Mucosa of stomach (tissue), 1 donor: Measurements from ENCODE around the gene PACS2.
"Not testable (repeated sequence)": the region's sequence is repeated elsewhere in the genome, so short reads cannot be mapped to it uniquely, and the experiment has no call there.

Source experiments
- H3K27me3 ChIP-seq: one replicate; pipeline ENCODE4 v1.7.0; 2013; ENCODE audit warnings: mild to moderate bottlenecking, low read length; ENCODE audit not compliant: control insufficient read depth, insufficient read depth
- H3K36me3 ChIP-seq: one replicate; pipeline ENCODE4 v1.7.0; 2013; ENCODE audit warnings: low read length; ENCODE audit not compliant: control insufficient read depth, insufficient read depth
- H3K4me1 ChIP-seq: one replicate; pipeline ENCODE4 v1.7.0; 2013; ENCODE audit warnings: mild to moderate bottlenecking, low read length; ENCODE audit not compliant: control insufficient read depth, insufficient read depth
- H3K4me3 ChIP-seq: one replicate; pipeline ENCODE4 v1.7.0; 2013; ENCODE audit warnings: low read length
- H3K9ac ChIP-seq: one replicate; pipeline ENCODE4 v1.7.0; 2013; ENCODE audit warnings: mild to moderate bottlenecking, low read length, moderate library complexity
- H3K9me3 ChIP-seq: one replicate; pipeline ENCODE4 v1.7.0; 2013; ENCODE audit warnings: mild to moderate bottlenecking, low read length, moderate library complexity; ENCODE audit not compliant: control insufficient read depth
- donor health status: Pancreatic carcinoma.

The PACS2 gene

DNA sequence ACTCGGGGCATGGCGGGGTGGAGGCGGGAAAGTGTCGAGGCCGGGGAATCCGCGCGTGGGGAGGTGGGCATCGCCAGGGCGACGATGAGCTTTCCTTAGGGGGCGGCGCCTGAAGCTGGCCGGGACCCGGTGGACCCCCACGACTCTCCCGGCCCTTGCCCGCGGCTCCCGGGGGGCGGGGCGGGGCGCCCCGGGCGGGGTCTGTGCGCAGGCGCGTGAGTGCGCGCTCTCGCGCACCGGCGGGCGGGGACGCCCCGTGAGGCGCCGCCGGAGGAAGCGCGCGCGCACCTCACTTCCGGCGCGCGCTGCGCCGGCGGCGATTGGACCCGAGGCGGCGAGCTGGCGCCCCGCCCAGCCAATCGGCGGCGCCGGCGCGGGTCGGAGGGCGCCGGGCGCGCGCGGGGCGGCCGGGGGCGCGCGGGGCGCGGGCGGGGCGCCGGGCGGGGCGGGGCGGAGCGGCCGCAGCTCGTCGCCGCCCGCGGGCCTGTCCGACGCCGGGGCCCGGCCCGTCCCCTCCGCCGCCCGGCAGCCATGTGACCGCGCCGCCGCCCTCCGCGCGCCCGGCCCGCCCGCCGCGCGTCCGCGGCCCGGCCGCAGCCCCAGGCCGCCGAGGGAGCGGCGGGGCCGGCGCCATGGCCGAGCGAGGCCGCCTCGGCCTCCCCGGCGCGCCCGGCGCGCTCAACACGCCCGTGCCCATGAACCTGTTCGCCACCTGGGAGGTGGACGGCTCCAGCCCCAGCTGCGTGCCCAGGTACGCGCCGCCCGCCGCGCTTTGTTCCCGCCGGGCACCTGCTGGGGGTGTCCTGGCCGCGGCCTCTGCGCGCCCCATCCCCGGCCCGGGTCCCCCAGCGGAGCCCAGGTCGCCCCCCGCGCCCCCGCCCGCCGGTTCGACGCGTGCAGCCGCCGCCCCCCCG, at the start of gene PACS2:
Gene PACS2 (plus strand): TSS at position 462 of the 914 bp plus-strand sequence. CDS start 171 bp downstream, at position 633.
- Histone ChIP-seq H3K4me1 (peaks cover 17% of the 10 kb centered on the region), H3K4me3 (peak within 1 kb of the TSS; percentile 31), H3K9ac (peak within 1 kb of the TSS; percentile 62), H3K9me3 (no peaks in the 10 kb centered on the region), H3K27me3 (no peaks in the 10 kb centered on the region), H3K36me3 (no peaks in the 10 kb centered on the region)

- Histone ChIP-seq H3K4me1 (no peaks in the 10 kb centered on the region), H3K36me3 (no peaks in the 10 kb centered on the region), H3K4me3 (no peak overlapping the region), H3K27me3 (no peaks in the 10 kb centered on the region), H3K9ac (no peak overlapping the region), H3K9me3 (no peaks in the 10 kb centered on the region)
Observed at GRCh38 chr14:105267820-105268548, 46.6 kb upstream of the PACS2 start.

GRCh38 chr14:105268736-105269354, 45.7 kb upstream of the PACS2 start:
- no peaks in the 10 kb centered on the region for H3K4me1 ChIP-seq
- no peaks in the 10 kb centered on the region for H3K36me3 ChIP-seq

DNA sequence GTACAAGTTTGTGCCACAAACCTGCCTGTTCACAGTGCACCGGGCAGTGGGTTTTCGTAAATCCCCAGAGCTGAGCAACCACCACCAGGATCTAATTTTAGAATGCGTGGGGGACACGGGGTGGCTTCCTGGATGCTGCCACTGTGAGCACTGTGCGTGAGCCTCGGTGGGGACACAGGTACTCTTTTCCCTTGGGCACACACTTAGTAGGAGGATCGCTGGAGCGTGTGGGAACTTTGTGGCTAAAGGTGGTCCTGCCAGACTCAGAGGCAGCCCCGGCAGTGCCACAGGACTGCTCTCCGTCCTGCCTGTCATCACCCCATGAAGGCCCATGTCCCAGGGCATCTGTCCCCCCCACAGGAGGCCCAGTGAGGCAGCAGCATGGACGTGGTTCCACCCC, 45.1 kb upstream of the PACS2 start:
- Histone ChIP-seq H3K27me3 (no peaks in the 10 kb centered on the region), H3K9me3 (no peaks in the 10 kb centered on the region), H3K4me1 (no peaks in the 10 kb centered on the region), H3K9ac (no peak overlapping the region), H3K4me3 (no peak overlapping the region), H3K36me3 (no peaks in the 10 kb centered on the region)

More at GRCh38 chr14:105268736-105269354, 45.7 kb upstream of the PACS2 start:
- Histone ChIP-seq H3K9ac (no peak overlapping the region), H3K4me3 (no peak overlapping the region), H3K27me3 (no peaks in the 10 kb centered on the region), H3K9me3 (no peaks in the 10 kb centered on the region)

DNA sequence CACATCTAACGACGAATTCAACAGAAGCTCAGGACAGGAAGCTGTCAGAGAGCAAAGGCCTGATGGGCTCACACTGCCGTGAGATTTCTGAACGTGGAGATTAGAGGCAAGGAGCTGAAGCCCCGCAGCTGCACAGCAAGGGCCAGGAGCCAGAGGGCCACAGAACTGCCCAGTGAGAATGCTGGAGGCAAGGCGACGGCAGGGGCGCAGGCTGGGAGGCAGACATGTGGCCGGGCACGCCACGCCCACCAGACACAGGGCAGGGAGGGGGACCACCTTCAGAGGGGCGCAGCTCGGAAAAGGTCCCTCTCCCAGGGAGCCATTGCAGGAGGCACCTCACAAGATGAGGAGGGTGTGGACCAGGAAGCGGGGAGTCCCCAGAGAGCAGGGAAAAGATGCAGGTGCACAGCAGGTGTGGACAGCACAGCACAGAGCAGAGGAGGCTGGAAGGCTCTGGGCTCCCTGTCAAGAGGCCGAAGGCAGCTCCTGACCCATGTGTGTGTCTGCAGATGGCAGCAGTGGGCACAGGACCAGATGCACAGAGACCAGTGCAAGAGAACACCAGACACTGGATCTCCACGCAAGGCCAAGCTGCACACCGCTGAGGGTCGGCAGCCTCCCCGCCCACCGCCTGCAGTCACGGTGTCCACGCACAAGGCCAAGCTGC, 43.2 kb upstream of the PACS2 start:
- H3K9ac ChIP-seq = no peak overlapping the region
- H3K9me3 ChIP-seq = no peaks in the 10 kb centered on the region
- no peaks in the 10 kb centered on the region for H3K27me3 ChIP-seq
- no peaks in the 10 kb centered on the region for H3K36me3 ChIP-seq
- no peaks in the 10 kb centered on the region for H3K4me1 ChIP-seq
- no peak overlapping the region for H3K4me3 ChIP-seq

DNA sequence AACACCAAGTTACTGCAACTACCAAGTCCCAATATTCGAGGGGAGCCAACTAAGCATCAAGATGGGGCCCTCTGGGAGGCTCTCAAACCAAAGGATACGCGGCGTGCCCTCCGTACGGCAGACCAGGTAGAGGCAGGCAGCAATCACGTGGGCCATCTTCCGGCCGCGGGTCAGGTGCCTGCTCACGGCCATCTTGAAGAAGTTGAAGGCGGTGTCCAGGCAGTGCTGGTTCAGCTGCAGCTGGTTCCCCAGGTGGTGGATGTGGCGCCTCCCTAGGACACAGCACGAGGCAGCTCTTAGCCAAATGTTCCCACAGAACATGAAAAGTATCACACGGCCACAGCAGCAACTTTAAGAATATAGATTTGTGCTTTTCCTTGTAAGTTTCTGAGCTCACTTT, 41.9 kb upstream of the PACS2 start:
- no peaks in the 10 kb centered on the region for H3K27me3 ChIP-seq
- no peaks in the 10 kb centered on the region for H3K36me3 ChIP-seq
- H3K4me1 ChIP-seq = no peaks in the 10 kb centered on the region

GRCh38 chr14:105273062-105273461, 41.5 kb upstream of the PACS2 start:
- Histone ChIP-seq H3K27me3 (no peaks in the 10 kb centered on the region), H3K4me3 (no peak overlapping the region), H3K4me1 (no peaks in the 10 kb centered on the region), H3K9ac (no peak overlapping the region), H3K9me3 (no peaks in the 10 kb centered on the region), H3K36me3 (no peaks in the 10 kb centered on the region)

More for the DNA sequence above, 41.9 kb upstream of the PACS2 start:
- no peak overlapping the region for H3K9ac ChIP-seq
- no peaks in the 10 kb centered on the region for H3K9me3 ChIP-seq
- H3K4me3 ChIP-seq = no peak overlapping the region

GRCh38 chr14:105274637-105275036, 39.9 kb upstream of the PACS2 start:
- H3K36me3 ChIP-seq = no peaks in the 10 kb centered on the region
- H3K9me3 ChIP-seq = no peaks in the 10 kb centered on the region
- H3K4me3 ChIP-seq = no peak overlapping the region
- H3K4me1 ChIP-seq = no peaks in the 10 kb centered on the region
- H3K9ac ChIP-seq = no peak overlapping the region
- no peaks in the 10 kb centered on the region for H3K27me3 ChIP-seq

DNA sequence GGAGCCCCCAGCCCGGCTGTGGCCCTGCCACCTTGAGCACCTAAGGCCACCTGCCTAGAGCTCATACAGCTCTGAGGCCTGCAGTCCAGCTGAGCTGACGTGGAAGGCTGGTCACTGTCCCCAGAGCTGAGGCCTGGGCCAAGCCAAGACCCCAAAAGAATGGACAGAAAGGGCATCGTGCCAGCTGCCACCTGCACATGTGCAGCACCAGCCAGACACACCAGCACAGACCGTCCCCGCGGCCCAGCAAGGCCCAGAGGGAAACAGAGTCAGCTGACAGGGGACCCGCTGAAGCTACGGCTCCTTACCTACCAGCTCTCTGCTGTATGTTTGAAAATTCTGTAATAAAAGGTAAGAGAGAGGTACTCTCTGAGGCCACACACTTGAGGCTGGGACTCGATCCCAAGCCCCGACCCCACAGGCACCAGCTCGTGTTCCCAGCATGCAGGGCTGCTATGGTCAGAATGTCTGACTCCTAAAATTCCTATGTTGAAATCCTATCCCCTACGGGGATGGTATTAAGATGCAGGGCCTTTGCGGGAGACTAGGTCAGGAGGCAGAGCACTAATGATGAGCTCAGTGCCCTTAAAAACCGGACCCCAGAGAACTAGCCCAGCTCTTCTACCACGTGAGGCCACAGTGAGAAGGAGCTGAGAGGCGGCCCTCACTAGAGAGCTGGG, 39.1 kb upstream of the PACS2 start:
- Histone ChIP-seq H3K9me3 (no peaks in the 10 kb centered on the region), H3K9ac (no peak overlapping the region), H3K4me1 (no peaks in the 10 kb centered on the region)

DNA sequence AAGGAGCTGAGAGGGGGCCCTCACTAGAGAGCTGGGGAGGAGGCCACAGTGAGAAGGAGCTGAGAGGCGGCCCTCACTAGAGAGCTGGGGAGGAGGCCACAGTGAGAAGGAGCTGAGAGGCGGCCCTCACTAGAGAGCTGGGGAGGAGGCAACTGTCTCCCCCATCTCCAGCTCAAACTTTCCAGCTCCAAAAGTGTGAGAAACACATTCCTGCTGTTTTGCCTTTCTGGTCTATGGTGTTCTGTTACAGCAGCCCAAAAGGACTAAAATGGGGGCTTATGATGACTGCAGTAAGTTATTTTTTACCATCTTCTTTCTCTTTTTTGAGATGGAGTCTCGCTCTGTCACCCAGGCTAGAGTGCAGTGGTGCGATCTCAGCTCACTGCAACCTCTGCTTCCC, 37.1 kb upstream of the PACS2 start:
- not testable (repeated sequence) for H3K27me3 ChIP-seq, H3K36me3 ChIP-seq, H3K9ac ChIP-seq, H3K9me3 ChIP-seq, H3K4me3 ChIP-seq
- H3K4me1 ChIP-seq = peaks cover 13% of the 10 kb centered on the region

More for the DNA sequence above, 39.1 kb upstream of the PACS2 start:
- Histone ChIP-seq H3K4me3 (no peak overlapping the region), H3K27me3 (no peaks in the 10 kb centered on the region), H3K36me3 (no peaks in the 10 kb centered on the region)

DNA sequence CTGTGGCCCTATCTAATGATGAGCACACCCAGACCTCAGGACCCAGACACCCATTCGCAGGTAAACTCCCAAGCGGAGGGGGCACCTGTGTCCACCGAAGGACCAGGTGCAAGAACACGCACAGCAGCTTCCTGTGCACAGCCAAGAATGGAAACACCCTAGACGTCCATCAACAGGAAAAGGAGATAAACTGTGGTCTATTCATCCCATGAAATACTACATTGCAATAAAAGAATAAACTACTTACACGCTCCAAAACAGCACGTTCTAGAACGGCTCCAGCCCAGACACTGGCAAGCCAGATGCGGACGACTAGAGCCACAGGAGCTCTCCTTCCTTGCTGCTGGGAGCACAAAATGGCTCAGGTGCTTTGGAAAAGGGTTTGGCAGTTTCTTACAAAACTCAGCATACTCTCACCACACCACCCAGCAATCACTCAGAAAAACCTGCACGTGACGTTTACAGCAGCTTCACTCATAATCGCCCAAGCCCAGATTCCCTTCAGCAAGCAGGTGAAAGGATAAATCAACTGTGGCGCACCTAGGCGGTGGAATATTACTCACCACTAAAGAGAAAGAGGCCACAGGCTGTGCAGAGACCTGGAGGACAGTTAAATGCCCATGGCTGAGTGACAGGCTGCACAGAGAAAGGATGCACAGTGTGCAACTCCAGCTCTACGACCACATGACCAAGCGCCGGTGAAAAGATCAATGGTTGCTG, 34.7 kb upstream of the PACS2 start:
- Histone ChIP-seq H3K36me3 (no peaks in the 10 kb centered on the region), H3K9me3 (no peaks in the 10 kb centered on the region), H3K4me3 (no peak overlapping the region), H3K4me1 (peaks cover 17% of the 10 kb centered on the region), H3K27me3 (no peaks in the 10 kb centered on the region), H3K9ac (no peak overlapping the region)
